NOMO-1 treated with DMSO at 0.1 percent for 48 hours (cell line): ENCODE results near the gene S1PR4.
"Not testable (repeated sequence)": the region's sequence is repeated elsewhere in the genome, so short reads cannot be mapped to it uniquely, and the experiment has no call there.

Experiments
- DNase-seq: peaks from one replicate; lab custom pipeline; 2025; ENCODE audit not compliant: unreplicated experiment; lab: John Stamatoyannopoulos, UW

The S1PR4 gene

DNA sequence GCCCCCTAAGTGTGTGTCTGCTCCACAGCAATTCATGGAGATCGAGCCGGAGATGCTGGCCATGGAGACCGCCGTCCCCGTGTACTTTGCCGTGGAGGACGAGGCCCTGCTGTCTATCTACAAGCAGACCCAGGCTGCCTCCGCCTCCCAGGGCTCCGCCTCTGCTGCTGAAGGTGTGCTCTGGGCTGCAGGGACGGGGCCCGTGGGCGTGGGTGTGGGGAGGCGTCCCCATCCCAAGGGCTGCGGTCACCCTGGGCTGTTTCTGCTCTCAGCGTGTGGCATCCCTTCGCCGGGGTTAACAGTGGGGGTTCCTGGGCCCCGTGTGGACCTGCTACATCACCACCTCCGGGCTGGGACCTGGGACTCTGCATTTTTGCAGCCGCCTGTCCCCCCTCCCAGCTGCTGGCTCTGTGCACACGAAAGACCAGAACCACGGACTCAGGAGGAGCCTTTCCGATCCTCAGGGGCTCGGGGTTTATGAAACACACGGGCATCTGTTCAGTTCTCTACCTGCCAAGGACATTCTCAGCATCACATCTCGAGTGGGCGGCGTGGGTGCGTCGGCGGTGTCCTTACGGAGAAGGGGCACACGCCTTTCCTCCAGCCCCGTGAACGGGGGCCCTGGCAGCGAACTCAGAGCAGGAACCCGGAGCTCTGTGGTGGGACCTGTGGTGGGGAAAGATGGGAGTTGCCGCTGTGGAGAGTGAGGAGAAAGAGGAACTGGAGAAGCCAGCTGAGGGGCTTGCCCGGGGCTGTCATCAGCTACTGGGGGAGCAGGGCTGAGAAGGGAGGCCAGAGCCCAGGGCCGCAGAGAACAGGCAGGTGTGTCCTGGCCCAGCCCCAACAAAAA lies 14.9 kb downstream of the S1PR4 start:
- DNase-seq = no peak

DNA sequence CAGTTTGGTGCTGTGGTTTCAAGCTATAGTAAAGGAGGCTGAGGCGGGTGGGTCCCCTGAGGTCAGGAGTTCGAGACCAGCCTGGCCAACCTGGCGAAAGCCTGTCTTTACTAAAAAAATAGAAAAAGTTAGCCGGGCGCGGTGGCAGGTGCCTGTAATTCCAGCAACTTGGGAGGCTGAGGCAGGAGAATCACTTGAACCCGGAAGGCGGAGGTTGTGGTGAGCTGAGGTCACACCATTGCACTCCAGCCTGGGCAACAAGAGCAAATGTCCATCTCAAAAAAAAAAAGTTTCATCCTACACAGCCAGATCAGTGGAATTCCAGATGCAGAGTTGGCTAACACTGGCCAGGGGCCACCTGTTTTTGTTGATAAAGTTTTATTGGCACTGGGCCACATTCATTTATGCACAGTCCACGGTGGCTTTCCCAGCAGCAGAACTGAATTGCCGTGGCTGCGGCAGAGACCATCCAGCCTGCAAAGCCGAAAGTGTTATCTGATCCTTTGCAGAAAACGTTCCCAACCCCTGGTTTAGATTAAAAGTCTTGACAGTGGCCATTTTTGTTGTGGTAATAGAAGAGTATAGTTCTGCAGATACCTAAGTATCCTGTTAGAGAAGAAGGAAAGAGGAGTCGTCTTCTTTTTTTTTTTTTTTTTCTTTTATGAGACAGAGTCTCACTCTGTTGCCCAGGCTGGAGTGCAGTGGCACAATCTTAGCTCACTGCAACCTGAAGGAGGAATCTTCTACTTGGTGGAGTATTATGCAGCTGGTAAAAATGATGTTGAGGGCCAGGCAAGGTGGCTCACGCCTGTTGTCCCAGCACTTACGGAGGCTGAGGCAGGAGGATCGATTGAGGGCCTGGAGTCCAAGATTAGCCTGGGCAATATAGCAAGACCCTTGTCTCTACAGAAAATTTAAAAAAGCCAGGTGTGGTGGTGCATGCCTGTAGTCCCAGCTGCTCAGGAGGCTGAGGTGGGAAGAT lies 15.8 kb downstream of the S1PR4 start:
- DNase-seq = no peak

DNA sequence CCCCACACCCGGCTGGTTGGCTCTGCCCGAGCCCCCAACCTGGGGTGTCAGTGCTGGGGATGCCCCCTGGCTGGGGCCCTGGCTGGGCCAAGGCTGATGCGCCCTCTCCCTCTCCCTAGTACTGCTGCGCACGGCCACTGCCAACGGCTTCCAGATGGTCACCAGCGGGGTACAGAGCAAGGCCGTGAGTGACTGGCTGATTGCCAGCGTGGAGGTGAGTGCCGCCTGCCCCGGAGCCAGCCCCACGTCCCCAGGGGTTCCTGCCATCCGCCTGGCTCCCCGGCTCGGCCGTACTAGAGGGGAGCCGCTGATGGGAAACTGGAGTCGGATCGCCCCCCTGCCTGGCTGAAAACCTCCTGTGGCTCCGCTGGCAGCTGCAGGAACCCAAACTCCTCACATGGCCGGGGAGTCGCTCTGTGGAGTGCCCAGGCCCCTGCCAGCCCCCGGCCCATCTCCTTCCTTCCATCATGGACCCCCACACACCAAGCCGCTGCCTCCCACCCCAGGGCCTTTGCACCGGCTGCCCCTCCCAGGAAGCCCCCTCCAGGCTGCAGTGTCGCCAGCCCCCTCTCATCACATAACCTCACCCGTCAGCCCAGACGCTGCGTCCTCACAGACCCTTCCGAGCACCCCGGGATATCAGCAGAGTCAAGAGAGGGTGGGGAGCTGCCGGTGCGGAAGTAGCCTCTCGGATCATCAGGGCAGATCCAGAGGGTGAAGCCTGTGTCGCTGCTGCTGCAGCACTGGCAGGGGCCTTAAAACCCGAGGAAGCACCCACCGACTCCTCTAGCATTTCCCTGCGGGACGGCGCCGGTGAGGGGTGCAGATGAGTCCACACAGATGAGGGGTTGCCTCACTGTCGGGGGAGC lies 17.7 kb downstream of the S1PR4 start:
- DNase-seq = no peak

DNA sequence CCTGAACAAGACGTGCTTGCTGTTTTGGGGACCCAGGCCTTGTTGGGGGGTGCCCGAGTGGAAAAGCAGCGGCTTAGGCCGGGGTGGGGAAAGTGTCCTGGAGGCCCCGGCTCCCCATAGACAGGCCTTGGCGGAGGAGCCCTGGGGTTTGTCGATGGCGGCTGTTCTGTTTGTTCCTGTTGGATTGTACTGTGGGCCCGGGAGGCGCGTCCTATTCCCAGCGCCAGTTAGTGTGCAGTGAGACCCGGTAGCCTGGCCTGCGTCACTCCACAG lies 18.3 kb downstream of the S1PR4 start:
- DNase-seq = no peak

DNA sequence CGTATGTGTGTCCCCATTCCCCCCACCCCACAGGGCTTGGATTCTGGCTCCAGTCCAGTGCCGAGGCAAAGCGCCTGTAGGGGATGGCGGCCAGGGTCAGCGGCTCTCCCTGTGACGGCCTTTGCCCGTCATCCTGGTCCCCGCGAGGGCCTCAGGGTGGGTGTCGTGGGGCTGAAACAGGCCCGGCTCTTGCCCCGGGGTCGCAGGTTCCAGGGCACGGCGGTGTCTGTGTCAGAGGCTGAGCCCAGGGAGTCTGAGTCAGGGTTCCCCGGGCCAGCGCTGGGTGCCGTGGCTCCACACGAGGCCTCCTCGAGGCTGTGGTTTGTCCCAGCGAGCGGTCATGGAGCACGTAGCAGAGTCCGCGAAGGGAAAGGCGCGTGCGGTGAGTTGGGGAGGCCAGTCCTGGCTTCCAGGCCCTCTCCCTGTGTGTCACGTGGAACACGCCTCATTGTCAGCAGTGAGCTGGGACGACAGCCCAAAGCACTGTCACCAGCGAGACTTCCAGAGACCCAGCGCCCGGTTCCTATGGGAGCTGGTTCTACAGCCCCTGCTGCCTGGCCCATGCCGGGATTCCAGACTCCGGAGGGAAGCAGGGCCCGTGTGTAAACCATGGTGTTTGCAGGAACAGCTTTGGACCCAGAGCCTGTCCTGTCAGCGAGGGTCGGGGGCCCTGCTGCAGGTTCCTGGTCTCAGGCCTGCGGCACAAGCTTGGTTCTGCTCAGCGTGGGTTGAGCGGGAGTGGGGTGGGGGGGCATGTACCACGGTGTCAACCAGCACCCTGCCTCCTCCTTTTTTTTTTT lies 20.5 kb downstream of the S1PR4 start:
- no peak for DNase-seq

DNA sequence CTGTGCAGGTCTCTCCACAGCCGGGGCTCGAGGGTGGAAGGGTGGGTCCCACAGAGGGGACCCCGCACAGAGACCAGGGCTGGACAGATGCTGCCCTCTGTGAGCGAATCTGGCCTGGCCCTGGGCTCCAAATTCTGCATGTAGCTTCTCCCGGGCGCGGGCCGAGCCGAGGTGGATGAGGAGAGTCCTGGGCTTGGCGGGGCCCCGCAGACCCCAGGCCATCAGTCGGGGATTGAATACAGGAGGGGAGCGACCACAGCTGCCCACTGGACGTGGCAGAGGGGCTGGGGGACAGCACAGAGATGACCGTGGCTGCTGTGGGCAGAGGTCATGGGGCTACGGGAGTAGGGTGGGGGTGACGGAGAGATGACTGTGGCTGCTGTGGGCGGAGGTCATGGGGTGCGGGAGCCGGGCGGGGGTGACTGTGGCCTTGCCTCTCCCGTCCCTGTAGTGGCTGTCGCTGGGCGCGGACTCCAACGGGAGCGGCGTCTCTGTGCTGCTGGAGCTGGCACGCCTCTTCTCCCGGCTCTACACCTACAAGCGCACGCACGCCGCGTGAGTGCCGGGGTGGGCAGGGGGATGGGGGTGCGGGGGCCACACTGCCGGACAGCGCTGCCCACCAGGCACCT lies 22.6 kb downstream of the S1PR4 start:
- DNase-seq = no peak

DNA sequence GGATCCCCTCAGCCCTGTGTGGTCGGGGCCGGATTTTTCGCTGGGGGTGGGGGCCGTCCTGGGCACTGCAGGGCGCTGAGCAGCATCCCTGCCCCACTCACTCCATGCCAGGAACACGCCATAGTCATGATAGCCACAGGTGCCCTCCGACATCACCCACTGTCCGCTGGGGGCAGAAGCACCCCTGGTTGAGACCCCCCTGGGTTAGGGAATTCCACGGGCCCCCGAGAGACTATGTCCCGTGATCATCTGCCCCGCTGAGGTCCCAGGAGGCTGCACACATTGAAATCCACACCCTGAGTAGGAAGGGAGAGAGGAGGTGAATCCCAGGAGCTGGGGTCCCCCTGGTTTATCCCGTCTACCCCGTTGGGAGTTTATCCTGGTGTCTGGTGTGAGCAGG lies 23.3 kb downstream of the S1PR4 start:
- no peak for DNase-seq

DNA sequence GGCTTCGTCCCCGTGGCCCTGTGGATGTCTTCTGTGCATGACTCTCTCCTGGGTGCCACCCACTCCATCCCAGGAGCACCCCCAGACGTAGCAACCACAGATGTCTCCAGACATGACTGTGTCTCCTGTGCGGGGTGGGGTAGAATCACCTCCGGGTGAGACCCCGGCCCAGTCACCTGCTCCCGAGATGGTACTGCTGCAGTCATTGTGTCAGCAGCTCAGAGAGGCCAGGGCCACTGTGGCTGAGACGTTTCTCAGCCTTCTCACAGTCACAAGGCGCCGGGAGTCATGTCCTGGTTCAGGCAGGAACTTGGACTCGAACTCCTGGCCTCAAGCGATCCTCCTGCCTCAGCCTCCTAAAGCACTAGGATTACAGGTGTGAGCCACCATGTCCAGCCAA lies 23.8 kb downstream of the S1PR4 start:
- DNase-seq = no peak

DNA sequence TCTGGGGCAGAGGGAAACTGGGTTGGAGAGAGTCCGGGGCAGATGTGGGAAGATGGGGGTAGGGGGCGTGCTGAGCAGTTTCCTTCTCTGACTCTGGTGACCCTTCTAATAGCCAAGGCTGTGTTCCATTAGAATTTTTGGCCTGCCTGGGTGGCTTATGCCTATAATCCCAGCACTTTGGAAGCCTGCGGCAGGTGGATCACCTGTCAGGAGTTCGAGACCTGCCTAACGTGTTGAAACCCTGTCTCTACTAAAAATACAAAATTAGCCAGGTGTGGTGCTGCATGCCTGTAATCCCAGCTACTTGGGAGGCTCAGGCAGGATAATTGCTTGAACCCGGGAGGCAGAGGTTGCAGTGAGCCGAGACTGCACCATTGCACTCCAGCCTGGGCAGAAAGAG lies 24.3 kb downstream of the S1PR4 start:
- DNase-seq = not testable (repeated sequence)

DNA sequence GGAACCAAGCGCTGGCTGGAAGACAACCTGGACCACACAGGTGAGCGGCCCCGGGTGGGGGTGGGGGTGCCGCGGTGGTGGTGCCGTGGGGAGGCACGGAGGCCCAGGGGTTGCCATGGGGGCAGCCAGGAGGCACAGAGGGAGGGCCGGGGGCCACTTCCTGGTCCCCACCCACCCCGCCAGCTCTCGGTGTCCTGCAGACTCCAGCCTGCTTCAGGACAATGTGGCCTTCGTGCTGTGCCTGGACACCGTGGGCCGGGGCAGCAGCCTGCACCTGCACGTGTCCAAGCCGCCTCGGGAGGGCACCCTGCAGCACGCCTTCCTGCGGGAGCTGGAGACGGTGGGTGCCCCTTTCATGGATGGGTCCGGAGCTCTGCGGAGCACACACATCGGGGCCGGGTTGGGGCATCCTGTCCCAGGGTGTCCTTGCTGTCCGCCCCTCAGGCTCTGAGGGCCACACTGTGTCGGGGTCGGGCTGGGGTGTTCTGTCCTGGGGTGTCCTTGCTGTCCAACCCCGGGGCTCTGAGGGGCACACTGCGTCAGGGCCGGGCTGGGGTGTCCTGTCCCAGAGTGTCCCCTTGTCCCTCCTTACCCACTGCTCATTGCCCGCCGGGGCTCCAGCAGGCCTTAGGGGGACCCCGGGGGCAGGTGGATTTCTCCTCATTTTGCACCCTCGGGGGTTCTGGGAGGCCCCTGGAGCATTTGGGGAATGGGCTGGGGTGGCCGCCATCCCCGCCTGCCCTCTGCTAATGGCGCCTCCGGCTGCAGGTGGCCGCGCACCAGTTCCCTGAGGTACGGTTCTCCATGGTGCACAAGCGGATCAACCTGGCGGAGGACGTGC lies 25.5 kb downstream of the S1PR4 start:
- DNase-seq = no peak

DNA sequence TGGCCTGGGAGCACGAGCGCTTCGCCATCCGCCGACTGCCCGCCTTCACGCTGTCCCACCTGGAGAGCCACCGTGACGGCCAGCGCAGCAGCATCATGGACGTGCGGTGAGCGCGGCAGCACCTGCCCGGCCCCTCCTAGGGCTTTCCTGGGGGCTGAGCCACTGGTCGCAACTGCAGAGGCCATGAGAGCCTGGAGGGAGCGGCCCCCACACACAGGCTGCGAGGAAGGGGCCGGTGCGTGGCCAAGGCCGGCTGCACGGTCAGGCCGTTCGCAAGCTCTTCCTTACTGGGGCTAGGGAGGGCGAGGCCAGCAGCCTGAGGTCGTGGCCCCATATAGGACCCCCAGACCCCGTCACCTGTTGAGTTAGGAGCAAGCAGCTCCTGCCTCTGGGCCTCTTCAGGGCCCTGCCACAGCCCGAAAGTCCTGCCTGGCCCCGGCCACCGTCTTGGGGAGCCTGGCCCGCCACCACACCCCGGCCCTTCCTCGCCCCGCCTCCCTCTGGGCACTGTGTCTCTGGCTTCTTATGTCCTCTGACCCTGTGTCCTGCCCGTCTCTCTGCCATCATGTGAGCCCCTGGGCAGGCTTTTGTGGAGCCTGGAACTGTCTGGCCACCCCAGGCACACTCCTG lies 26.2 kb downstream of the S1PR4 start:
- no peak for DNase-seq

DNA sequence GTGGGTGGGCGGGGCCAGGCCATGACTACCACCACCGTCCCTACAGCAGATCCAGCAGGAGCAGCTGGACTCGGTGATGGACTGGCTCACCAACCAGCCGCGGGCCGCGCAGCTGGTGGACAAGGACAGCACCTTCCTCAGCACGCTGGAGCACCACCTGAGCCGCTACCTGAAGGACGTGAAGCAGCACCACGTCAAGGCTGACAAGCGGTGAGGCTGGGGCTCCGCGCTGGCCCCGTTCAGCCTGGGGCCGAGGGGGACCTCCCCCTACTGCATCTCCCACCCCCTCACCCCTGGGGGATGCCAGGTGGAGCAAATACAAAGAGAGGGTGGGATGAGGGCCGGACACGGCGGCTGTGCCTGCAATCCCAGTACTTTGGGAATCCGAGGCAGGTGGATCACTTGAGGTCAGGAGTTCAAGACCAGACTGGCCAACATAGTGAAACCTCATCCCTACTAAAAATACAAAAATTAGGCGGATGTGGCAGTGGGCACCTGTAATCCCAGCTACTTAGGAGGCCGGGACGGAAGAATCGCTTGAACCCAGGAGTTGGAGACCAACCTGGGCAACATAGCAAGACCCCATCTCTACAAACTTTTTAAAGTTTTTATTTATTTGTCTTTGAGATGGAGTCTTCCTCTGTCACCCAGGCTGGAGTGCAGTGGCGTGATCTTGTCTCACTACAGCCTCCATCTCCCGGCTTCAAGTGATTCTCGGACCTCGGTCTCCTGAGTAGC lies 27.8 kb downstream of the S1PR4 start:
- no peak for DNase-seq

DNA sequence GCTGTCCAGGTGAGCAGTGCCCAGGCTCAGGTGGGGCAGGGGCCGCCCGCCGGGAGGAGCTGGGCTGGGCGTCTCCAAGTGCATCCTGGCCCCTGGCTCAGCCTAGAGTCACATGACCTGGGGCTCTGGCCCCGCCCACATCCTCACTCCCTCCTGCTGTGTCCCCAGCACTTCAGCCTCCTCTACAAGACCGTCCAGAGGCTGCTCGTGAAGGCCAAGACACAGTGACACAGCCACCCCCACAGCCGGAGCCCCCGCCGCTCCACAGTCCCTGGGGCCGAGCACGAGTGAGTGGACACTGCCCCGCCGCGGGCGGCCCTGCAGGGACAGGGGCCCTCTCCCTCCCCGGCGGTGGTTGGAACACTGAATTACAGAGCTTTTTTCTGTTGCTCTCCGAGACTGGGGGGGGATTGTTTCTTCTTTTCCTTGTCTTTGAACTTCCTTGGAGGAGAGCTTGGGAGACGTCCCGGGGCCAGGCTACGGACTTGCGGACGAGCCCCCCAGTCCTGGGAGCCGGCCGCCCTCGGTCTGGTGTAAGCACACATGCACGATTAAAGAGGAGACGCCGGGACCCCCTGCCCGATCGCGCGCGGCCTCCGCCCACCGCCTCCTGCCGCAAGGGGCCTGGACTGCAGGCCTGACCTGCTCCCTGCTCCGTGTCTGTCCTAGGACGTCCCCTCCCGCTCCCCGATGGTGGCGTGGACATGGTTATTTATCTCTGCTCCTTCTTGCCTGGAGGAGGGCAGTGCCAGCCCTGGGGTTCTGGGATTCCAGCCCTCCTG lies 29.1 kb downstream of the S1PR4 start:
- no peak for DNase-seq

DNA sequence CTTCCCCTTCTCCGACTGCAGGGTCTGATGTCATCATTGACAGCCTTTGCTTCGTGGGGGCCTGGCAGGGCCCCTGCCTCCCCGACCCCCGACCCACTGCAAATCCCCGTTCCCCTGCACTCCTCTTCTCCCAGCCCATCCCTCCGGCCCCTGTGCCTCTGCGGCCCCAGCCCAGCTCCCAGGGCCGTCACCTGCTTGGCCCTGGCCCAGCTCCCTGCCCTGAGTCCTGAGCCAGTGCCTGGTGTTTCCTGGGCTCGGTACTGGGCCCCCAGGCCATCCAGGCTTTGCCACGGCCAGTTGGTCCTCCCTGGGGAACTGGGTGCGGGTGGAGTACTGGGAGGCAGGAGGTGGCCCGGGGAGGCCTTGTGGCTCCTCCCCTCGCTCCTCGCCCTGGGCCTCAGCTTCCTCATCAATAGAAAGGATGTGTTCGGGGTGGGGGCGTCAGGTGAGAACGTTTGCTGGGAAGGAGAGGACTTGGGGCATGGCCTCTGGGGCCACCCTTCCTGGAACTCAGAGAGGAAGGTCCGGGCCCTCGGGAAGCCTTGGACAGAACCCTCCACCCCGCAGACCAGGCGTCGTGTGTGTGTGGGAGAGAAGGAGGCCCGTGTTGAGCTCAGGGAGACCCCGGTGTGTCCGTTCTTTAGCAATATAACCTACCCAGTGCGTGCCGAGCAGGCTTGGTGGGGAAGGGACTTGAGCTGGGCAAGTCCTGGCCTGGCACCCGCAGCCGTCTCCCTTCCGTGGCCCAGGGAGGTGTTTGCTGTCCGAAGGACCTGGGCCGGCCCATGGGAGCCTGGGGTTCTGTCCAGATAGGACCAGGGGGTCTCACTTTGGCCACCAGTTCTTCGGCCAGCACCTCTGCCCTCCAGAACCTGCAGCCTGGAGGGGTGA lies 30.0 kb downstream of the S1PR4 start:
- DNase-seq = no peak

DNA sequence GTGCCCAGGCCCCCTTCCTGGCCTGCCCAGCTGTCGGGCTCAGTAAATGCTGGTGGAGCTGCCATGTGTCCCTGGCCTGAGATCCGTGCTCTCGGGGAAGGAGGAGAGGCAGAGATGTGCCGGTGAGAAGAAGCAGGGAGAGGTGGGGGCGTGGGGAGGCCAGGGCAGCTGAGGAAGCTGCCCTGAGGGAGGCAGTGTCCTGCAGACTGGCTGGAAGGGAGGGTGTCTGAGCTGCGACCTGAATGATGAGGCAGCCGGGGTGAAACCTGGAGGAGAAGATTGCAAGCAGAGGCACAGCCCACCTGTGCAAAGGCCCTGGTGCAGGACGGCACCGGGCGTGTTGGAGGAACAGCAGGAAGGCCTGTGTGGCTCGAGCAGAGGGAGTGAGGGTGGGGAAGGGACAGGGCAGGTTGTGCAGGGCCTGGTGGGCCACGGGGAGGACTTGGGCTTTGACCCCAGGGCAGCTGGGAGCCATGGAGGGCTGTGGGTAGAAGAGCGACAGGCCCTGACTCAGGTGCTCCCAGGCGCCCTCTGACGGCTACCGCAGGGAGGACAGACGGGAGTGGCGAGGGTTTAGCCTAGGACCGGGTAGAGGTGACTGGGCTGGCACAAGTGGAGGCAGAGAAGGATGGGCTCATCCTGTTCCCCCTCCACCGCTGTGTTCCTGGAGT lies 31.9 kb downstream of the S1PR4 start:
- peak; percentile 35 for DNase-seq

DNA sequence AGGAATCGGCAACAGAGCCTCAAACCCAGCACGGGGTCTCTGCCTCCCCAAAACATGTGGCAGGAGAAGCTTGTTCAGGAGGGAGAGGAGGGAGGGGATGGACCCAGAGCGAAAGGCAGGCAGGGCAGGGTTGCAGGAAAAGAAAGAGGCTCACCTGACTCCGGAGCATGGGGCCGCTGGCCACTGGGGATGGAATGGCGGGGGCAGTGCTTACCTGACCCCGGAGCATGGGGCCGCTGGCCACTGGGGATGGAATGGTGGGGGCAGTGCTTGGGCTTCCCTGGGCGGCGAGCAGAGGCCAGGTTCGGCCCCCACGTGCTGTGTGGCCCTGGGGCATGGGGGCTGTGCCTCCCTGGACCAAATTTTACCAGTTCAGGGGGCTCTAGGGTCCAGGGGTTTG lies 32.6 kb downstream of the S1PR4 start:
- DNase-seq = no peak
